Chondrocyte (in vitro differentiated cells): ENCODE data around the gene CPT1A. TPM values are rescaled to one million over a fixed set of nuclear protein-coding genes. Genes with fewer than 3 reads are reported as not detected.

ENCODE experiments used
- DNase-seq: peaks from one replicate; pipeline ENCODE4 v3.0.0; 2021; ENCODE audit warnings: mixed read lengths, low spot score
- H3K27ac Mint-ChIP-seq: one replicate; pipeline ENCODE4 v1.8.0; 2021; ENCODE audit warnings: mild to moderate bottlenecking, moderate library complexity, mixed read lengths; ENCODE audit not compliant: unreplicated experiment
- H3K27me3 Mint-ChIP-seq: 2 replicates; pipeline ENCODE4 v1.8.0; 2021; ENCODE audit warnings: low read depth, mixed read lengths
- H3K36me3 Mint-ChIP-seq: 2 replicates; pipeline ENCODE4 v1.8.0; 2021; ENCODE audit warnings: low read depth, mixed read lengths
- H3K4me1 Mint-ChIP-seq: 2 replicates; pipeline ENCODE4 v1.8.0; 2021; ENCODE audit warnings: low read depth, mild to moderate bottlenecking, mixed read lengths
- H3K4me3 Mint-ChIP-seq: one replicate; pipeline ENCODE4 v1.8.0; 2021; ENCODE audit warnings: mild to moderate bottlenecking, moderate library complexity, mixed read lengths; ENCODE audit not compliant: unreplicated experiment
- H3K9me3 Mint-ChIP-seq: 2 replicates; pipeline ENCODE4 v1.8.0; 2021; ENCODE audit warnings: low read depth, mixed read lengths
- total RNA-seq: library from RNA; stranded (reverse); gene quantifications from 3 replicates; pipeline ENCODE4 v1.2.1, GENCODE V29; 2021
- TF ChIP-seq, protein P1 (sequence below): fragments of 200-600 bp; sonication (generic); IDR thresholded peaks from 2 replicates; pipeline ENCODE4 v1.5.0; 2021; ENCODE audit warnings: antibody characterized with exemption, mild to moderate bottlenecking, moderate library complexity

Gene CPT1A
- total RNA-seq, 1 donor from 2014 or later = 58.8 TPM

GRCh38 chr11:68715456-68716122 lies 126.1 kb downstream of the CPT1A start:
- Mint-ChIP-seq H3K27me3 (peaks cover 67% of the 10 kb centered on the region), H3K4me3 (no peak overlapping the region), H3K9me3 (peaks cover 15% of the 10 kb centered on the region), H3K27ac (no peak overlapping the region), H3K4me1 (no peaks in the 10 kb centered on the region), H3K36me3 (peaks cover 13% of the 10 kb centered on the region)
- DNase-seq = no peak
- TF ChIP-seq, protein P1, sequence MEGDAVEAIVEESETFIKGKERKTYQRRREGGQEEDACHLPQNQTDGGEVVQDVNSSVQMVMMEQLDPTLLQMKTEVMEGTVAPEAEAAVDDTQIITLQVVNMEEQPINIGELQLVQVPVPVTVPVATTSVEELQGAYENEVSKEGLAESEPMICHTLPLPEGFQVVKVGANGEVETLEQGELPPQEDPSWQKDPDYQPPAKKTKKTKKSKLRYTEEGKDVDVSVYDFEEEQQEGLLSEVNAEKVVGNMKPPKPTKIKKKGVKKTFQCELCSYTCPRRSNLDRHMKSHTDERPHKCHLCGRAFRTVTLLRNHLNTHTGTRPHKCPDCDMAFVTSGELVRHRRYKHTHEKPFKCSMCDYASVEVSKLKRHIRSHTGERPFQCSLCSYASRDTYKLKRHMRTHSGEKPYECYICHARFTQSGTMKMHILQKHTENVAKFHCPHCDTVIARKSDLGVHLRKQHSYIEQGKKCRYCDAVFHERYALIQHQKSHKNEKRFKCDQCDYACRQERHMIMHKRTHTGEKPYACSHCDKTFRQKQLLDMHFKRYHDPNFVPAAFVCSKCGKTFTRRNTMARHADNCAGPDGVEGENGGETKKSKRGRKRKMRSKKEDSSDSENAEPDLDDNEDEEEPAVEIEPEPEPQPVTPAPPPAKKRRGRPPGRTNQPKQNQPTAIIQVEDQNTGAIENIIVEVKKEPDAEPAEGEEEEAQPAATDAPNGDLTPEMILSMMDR = no peak

DNA sequence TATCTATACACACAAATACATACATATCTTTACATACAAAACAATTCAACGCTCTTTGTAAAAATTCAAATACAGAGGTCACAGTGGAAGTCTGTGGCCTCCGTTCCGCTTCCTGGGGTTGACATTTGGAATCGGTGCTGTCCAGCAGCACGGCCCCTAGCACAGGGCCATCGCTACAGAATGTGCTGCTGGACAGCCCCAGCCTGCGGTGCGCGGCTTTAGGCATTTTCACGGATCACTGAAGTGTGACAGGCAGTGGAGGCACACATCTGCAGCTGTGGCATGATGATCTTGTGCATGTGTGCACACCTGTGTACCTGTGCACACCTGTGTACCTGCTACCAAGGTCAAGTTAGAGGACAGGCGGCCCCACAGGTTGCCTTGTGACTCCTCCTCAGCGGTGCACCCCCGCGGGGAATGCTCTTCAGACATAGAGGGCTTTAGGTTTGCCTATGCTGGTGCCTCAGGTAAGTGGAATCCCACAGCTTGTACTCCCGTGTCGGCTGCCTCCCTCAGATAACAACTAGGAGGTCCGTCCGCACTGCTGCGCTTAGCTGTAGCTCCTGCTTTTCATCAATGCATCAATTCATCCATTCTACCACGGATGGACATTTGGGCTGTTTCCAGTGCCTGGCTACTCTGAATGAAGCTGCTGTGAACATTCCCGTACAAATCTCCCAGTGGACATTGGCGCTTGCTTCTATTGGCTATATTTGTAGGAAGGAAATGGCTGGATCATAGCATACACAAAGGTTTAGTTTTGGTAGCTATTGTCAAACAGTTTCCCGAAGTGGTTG lies 127.5 kb downstream of the CPT1A start:
- peaks cover 3% of the 10 kb centered on the region for H3K36me3 Mint-ChIP-seq
- H3K27me3 Mint-ChIP-seq = peaks cover 58% of the 10 kb centered on the region
- peaks cover 3% of the 10 kb centered on the region for H3K9me3 Mint-ChIP-seq
- no peaks in the 10 kb centered on the region for H3K4me1 Mint-ChIP-seq
- H3K4me3 Mint-ChIP-seq = no peak overlapping the region
- H3K27ac Mint-ChIP-seq = no peak overlapping the region
- TF ChIP-seq, protein P1 = no peak
- DNase-seq = no peak

- DNase-seq = no peak
- Mint-ChIP-seq H3K4me1 (no peaks in the 10 kb centered on the region), H3K27me3 (peaks cover 48% of the 10 kb centered on the region), H3K36me3 (no peaks in the 10 kb centered on the region), H3K4me3 (no peak overlapping the region), H3K9me3 (no peaks in the 10 kb centered on the region), H3K27ac (no peak overlapping the region)
- TF ChIP-seq, protein P1 = no peak
These were observed 130.6 kb downstream of the CPT1A start for GRCh38 chr11:68711114-68711513.

GRCh38 chr11:68710409-68710808 lies 131.3 kb downstream of the CPT1A start:
- DNase-seq = no peak
- H3K36me3 Mint-ChIP-seq = no peaks in the 10 kb centered on the region
- no peak overlapping the region for H3K27ac Mint-ChIP-seq
- no peaks in the 10 kb centered on the region for H3K4me1 Mint-ChIP-seq
- peaks cover 47% of the 10 kb centered on the region for H3K27me3 Mint-ChIP-seq
- TF ChIP-seq, protein P1 = no peak
- no peaks in the 10 kb centered on the region for H3K9me3 Mint-ChIP-seq
- no peak overlapping the region for H3K4me3 Mint-ChIP-seq

DNA sequence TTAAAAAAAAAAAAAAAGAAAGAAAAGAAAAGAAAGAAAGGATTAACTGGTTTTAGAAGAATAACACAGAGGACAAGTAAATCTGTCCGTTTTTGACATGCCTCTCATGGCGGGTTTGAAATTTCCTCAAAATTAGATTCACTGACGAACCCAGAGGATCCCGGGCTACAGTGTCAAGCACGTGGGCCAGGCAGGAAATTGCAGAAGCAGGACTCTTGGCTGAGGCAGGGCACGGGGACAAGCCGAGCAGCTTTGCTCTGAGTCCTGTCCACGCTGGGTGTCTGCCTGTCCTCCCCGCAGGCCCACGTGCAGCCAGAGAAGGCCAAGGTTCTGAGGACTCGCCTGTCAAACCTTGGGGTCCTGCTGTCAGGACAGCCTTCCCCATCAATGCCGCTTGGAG lies 132.7 kb downstream of the CPT1A start:
- Mint-ChIP-seq H3K27ac (no peak overlapping the region), H3K4me3 (no peak overlapping the region), H3K36me3 (no peaks in the 10 kb centered on the region), H3K9me3 (no peaks in the 10 kb centered on the region), H3K4me1 (no peaks in the 10 kb centered on the region), H3K27me3 (peaks cover 44% of the 10 kb centered on the region)
- TF ChIP-seq, protein P1 = no peak
- no peak for DNase-seq
